Activated naive CD4-positive, alpha-beta T cell treated with Interleukin-2 at 50 U/mL for 16 hours (primary cell): Measurements from ENCODE around the gene CCL17.
A peak's percentile ranks its signal among the peaks of the same experiment; 100 is the strongest.
"Not testable (repeated sequence)": the region's sequence is repeated elsewhere in the genome, so short reads cannot be mapped to it uniquely, and the experiment has no call there.

Source experiments
- DNase-seq: peaks from one replicate; pipeline ENCODE4 v3.0.0-alpha.2; 2020

Gene CCL17

DNA sequence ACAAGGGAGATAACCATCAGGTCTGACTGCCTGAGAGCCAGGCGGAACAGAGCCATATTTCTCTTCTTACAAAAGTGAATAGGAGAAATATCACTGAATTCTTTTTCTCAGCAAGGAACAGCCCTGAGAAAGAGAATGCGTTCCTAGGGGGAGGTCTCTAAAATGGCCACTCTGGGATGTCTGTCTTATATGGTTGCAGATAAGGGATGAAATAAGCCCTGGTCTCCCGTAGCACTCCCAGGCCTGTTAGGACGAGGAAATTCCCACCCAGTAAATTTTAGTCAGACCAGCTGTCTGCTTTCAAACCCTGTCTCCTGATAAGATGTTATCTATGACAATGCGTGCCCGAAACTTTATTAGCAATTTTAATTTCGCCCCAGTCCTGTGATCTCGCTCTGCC lies 35.4 kb downstream of the CCL17 start:
- not testable (repeated sequence) for DNase-seq

DNA sequence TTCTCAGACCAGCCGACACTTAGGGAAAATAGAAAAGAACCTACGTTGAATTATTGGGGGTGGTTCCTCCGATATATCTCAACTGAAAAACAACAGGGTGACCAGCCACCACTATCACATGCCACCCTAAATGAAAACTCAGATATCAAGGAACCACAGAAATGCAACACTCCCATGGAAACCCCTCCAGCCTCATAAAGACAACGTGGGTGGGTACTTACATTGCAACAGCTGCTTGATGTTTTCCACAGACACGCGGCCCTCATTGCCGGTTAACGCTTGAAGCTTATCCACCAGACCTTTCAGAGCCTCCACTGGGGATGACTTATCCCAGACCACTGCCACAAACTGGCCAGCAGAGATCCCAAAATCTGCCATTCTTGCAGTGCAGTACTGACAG lies 36.0 kb downstream of the CCL17 start:
- DNase-seq, result not testable (repeated sequence)

DNA sequence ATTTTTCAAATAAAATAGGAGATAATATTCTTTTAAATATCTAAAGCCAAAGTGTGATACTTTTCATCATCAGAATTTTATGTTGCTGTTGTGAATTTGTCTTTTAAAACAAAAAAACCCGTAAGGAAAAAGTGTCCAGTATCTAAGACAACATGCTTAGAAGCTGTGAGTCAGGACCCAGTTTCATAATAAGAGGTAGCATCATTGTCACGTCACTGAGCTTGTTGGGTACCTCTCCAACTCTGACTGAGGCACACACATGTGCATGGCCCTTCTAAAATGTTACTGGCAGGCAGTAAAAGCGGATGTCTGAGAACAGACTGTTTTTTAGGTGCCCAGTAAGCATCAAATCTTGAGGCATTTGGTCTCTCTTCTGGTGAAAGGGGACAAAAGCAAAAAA lies 40.1 kb downstream of the CCL17 start:
- DNase-seq, result no peak

DNA sequence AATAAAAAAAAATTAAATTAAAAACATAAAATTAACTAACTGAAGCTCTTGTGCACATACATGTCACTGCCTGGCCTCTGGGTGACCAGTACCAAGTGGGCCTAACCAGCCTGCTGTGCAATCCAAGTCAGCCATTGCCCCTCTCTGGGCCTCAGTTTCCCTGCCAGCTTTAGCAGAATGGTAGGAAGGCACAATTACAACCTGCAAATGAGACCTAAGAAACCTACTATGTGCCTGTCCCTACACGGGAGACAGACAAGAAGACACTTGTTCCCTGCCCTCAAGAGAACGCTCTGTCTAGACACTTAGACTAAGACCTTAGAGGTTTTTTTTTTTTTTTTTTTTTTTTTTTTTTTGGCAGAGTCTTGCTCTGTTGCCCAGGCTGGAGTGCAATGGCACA lies 40.9 kb downstream of the CCL17 start:
- no peak for DNase-seq

DNA sequence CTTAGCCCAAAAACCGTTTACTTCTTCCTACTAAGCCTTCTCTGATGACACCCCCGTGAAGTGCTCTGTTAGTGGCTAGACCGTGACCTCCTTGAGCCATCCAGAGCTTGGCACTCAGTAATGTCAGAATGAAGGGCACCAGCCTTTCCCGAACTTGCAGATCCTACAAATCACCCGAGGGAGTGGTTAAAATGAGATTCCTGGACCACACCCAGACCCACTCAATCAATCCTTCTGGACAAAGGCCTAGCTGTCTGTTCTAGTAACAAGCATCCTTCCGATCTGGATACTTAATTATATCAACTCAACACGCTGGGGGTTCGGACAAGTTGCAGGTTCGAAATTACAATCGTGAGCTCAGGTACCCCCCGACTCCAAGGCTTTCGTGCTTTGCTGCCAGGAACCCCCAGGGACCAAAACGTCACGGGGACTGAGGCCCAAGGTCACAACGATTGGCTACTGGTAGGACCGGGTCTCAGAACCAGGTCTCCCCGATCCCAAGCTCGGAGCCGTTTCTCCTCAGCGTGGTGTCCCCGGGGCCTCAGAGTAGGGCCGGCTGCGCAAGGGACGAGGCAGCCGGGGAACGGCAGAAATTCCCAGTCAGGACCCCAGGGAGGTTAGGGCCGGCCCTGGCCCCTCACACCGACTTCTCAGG lies 42.1 kb downstream of the CCL17 start:
- DNase-seq, result peak; percentile 12

DNA sequence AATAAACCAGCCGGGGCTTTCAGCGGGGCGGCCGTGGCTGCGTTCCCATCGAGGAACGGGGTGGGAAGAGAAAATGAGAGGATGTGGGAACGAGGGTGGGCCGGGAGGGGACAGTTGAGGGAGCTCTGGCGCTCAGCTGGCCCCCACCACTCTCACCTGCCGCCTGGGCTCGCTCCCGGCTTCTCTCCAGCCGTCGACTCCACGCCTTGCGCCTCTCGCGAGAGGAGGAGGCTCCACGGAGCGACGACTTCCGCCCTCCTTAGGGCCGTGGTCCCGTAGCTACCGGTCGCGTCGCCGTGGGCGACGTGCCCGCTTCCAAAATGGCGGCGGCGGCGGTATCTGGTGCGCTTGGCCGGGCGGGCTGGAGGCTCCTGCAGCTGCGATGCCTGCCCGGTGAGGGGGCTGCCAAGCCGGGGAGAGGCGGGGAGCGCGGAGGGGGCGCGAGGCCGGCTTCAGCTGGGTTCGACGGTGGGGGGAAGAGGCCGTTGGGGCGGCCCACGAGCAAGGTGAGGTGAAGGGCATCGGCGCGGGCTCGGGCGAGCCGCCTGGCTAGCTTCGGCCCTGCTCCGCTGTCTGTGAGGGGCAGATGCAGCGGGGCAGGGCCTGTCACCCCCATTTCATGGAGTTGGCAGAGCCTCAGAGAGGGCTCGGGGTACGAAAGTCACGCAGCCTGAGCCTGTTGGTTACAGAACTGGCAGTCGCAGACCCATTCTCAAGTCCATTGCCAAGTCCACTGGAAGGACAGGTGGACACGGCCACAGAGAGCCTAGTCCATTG lies 42.8 kb downstream of the CCL17 start, which contains the start of the genes CIAPIN1 and COQ9:
TSS of gene CIAPIN1 (minus strand) at position 200 of the 777 bp plus-strand sequence. CDS start 6,457 bp downstream, outside the sequence.
TSS of gene COQ9 (plus strand) at position 294 of the 777 bp plus-strand sequence. CDS start at position 321, 27 bp downstream.
- DNase-seq, result peak; percentile 92

DNA sequence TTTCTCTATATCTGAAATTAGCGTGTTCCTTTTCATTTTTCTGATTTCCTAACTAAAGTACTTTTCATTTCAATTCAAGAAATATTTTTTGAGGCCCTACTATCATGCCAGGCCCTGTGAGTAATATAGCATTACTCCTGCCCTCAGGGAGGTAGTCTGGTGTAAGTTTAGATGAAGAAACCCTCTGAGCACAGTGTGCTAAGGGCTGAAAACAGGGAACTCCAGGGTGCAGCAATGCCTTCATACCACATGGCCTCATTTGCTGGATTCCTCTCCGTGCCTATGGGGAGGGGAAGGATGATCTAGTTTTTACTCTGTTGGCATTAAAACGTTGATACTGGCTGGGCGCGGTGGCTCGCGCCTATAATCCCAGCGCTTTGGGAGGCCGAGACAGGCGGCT lies 47.5 kb downstream of the CCL17 start:
- DNase-seq, result no peak

DNA sequence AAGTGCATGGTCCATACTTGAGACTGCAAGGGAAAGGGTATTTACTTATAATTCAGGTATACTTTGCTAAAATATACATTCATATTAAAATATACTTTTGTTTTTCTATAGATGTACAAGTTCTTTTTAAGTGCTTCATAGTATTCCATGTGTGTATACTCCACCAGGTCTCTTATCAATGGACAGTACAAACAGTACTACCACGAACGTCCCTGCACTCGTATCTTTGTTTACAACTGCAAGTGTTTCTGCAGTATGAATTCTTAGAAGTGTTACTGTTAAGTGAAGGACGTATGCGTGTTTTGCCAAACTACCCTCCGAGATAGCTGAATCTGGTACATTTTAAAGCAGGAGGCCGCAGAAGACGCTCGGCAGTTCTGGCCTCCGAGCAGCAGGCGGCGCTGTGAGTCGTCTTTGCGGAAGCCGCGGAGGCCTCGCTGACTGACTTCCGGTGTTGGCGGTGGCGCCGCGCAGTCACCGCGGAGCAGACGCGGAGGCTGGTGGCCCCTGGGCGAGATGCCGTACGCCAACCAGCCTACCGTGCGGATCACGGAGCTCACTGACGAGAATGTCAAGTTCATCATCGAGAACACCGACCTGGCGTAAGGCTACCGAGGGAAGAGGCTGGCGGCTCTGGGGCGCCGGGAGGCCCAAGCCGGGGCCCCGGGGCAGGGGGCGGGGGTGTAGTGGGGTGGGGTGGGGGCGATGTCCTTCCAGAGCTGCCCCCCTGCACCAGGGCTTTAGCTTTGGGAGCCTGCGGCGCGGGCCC lies 57.8 kb downstream of the CCL17 start, which contains the start of gene POLR2C:
TSS of gene POLR2C (plus strand) at position 471 of the 769 bp plus-strand sequence. CDS start at position 517, 46 bp downstream.
- DNase-seq, result peak; percentile 94

DNA sequence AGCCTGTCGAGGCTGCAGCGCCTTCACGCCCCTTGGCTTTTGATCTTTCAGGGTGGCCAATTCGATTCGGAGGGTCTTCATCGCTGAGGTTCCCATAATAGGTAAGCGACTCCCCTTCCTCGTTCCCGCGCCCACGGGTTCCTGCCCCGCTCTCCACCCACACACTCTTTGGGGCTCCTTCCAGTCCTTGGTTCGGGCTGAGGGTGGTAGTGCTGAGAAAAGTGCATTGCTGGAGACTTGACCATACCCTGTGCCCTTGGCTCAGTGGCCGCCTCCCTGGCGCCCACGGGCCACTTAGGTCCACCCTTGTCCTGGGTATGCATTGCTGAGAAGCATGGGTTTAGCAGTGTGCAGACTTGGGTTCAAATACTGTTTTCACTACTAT lies 58.4 kb downstream of the CCL17 start:
- DNase-seq, result no peak

DNA sequence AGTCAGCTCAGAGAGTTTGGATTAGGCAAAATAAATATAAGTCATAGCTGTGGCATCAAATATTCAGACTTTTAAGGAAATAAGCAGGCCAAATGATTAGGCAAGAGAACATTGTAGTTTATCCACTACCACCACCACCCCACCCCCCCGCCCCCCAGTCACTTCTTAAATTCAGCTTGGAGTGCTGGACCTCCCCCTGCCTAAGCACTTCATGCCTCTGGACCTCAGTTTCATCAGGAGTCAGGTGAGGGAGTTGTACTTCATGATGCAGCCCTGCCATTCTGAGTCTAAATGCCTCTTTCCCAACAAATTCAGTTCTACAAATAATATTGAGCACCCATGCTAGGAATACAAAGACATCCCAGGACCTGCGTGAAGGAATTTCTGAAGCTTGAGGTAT lies 60.0 kb downstream of the CCL17 start:
- no peak for DNase-seq
